Coronary artery (tissue), 2 donors: Measurements from ENCODE around the gene YWHAB.

Source experiments
- DNase-seq: peaks from one replicate; pipeline ENCODE4 v3.0.0-alpha.2; 2017; ENCODE audit warnings: low spot score
- H3K27ac ChIP-seq, 2 donors: fragments of 200-600 bp; sonication (generic); one replicate each; pipeline ENCODE4 v1.5.1; 2016 to 2019
- H3K4me3 ChIP-seq: fragments of 200-600 bp; sonication (generic); 2 replicates; pipeline ENCODE4 v1.5.1; 2016; ENCODE audit warnings: mild to moderate bottlenecking, moderate library complexity
- CTCF ChIP-seq: fragments of 200-600 bp; sonication (generic); IDR thresholded peaks from one replicate; pipeline ENCODE4 v1.5.1; 2019; ENCODE audit warnings: antibody characterized with exemption

YWHAB gene

GRCh38 chr20:44942264-44942973 is 56.9 kb downstream of the YWHAB start:
- no peak overlapping the region for H3K4me3 ChIP-seq
- no peak for DNase-seq
- no peak overlapping the region for H3K27ac ChIP-seq
- no peak for TF ChIP-seq CTCF

GRCh38 chr20:44943828-44944227 is 58.3 kb downstream of the YWHAB start:
- Histone ChIP-seq H3K27ac (no peak overlapping the region), H3K4me3 (no peak overlapping the region)
- no peak for DNase-seq
- no peak for TF ChIP-seq CTCF

- no peak for DNase-seq
- no peak overlapping the region for H3K27ac ChIP-seq
- no peak for TF ChIP-seq CTCF
These were observed 59.8 kb downstream of the YWHAB start for GRCh38 chr20:44945261-44945660.

GRCh38 chr20:44946271-44946852 is 60.9 kb downstream of the YWHAB start:
- Histone ChIP-seq H3K4me3 (no peak overlapping the region), H3K27ac (no peak overlapping the region)
- no peak for DNase-seq
- TF ChIP-seq CTCF, result no peak

More at GRCh38 chr20:44945261-44945660, 59.8 kb downstream of the YWHAB start:
- no peak overlapping the region for H3K4me3 ChIP-seq

GRCh38 chr20:44948107-44948506 is 62.6 kb downstream of the YWHAB start:
- no peak overlapping the region for H3K27ac ChIP-seq
- no peak for TF ChIP-seq CTCF
- no peak overlapping the region for H3K4me3 ChIP-seq
- DNase-seq, result no peak

- no peak for TF ChIP-seq CTCF
These were observed 63.0 kb downstream of the YWHAB start for GRCh38 chr20:44948513-44948912.

GRCh38 chr20:44950368-44950767 is 64.9 kb downstream of the YWHAB start:
- DNase-seq, result no peak
- H3K27ac ChIP-seq, result no peak overlapping the region
- no peak overlapping the region for H3K4me3 ChIP-seq
- no peak for TF ChIP-seq CTCF

More at GRCh38 chr20:44948513-44948912, 63.0 kb downstream of the YWHAB start:
- H3K27ac ChIP-seq, result no peak overlapping the region
- no peak overlapping the region for H3K4me3 ChIP-seq
- no peak for DNase-seq
